ENCODE data around the gene NECAB3.
"Not testable (repeated sequence)": the region's sequence is repeated elsewhere in the genome, so short reads cannot be mapped to it uniquely, and the experiment has no call there.

Gene NECAB3

GRCh38 chr20:33650111-33650752, 24.0 kb downstream of the NECAB3 start:
- DNase-seq (ENCODE audit: low read depth, low spot score) = no peak

DNA sequence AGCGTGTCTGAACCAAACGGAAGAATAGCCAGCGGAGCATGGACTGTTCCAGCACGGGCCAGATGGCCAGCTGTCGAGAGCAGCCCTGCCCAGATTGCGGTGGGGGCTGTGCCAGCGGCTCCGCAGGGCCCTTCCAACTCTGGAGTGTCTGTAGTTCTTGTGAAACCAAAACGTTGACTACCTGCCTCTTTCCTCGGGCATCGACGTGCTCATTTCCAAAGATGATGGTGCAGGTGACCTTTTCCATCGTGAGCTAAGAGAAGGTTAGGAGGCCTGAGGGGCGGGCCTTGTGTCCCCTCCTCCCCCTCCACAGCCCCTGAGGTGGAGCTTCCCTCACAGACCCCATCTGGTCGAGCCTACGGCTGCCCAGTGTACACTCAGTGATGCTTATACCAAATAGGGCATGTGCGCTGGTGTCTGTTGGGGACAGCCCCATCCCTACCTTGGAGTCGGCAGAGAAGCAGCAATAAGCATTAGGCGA, 25.0 kb downstream of the NECAB3 start:
- DNase-seq (ENCODE audit: low read depth, low spot score) = no peak

DNA sequence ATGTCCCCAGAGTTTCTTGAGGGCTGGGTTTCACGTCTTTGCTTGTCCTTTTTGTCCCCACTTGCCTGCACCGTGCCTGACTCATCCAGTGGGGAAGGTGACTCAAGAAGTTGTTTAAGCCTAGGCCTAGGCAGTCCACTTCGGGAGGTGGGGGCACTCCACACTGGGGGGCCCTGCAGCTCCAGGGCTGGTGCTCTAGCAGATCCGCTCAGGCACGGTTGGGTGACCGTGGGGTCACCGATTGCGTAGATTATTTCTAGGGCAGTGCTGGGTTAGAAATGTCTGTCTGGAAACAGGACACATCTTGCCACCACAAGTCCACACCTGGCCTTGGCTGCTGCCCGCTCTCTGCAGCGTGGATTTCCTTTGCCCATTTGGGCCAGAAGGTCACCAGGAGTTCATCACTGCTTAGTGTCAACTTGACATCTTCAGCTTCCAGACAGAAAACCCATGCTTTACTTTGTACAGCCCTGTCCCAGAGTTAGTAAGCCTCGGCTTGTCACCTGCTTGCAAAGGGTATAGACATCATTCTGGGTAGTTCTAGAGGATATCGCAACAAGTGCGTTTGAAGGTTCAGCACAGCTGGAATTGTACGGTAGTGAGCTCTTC, 25.7 kb downstream of the NECAB3 start:
- no peak for DNase-seq (ENCODE audit: low read depth, low spot score)

DNA sequence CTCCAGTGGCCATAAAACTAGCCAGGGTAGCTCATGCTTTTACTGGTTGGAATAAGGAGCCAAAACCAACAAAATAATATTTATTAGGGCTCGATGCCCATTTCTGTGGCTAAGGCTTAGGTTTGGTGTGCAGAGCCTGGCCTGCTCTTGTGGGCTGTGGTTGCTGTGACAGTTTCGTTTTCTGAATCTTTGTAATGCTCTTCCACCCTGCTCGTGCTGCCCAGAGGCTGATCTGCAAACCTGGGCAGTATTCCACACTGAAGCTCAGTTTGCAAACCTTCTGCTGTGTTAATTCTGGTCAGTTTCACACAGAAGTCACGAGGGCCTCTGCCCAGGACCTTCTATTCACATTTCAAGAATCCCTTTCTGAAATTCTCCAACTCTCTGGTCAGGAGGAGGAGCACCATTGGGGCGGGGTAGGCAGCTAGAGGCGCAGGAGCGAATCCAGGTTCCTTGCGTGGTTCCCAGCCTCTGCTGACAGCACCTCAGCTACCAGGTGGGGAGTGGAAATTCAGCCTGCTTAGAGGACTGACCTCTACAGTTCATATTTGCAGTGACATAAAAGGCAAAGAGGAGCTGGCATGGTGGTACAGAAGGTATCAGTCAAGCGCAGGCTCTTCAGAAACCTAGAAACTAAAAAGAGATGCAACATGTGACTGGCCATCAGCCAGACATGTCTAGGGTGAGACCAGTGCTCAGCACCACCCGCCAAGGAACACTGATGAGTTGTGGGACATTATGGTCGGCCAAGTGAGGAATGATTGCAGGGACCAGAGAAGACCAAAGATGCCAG, 26.4 kb downstream of the NECAB3 start:
- peak; percentile 73 for DNase-seq (ENCODE audit: low read depth, low spot score)

- DNase-seq (ENCODE audit: low read depth, low spot score) = not testable (repeated sequence)
Measured at GRCh38 chr20:33646959-33647602, 27.1 kb downstream of the NECAB3 start.

DNA sequence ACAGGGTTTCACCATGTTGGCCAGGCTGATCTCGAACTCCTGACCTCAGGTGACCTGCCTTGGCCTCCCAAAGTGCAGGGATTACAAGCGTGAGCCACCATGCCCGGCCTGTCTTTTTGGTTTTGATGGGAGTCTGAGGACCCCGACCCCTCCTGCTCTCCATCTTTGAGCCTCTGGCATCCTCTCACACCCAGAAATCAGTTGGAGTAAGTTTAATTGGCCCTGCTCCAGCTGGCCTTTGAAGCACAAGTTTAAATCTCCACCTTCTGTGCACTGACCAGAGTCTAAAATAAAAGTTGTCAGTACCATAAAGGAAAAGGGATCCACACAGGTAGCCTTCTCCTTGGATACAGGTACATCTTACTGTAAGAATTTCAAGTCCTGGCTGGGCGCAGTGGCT, 28.0 kb downstream of the NECAB3 start:
- DNase-seq (ENCODE audit: low read depth, low spot score) = no peak

- no peak for DNase-seq (ENCODE audit: low read depth, low spot score)
Measured at GRCh38 chr20:33645396-33645795, 28.8 kb downstream of the NECAB3 start.

GRCh38 chr20:33645072-33645358, 29.2 kb downstream of the NECAB3 start:
- DNase-seq (ENCODE audit: low read depth, low spot score) = no peak

DNA sequence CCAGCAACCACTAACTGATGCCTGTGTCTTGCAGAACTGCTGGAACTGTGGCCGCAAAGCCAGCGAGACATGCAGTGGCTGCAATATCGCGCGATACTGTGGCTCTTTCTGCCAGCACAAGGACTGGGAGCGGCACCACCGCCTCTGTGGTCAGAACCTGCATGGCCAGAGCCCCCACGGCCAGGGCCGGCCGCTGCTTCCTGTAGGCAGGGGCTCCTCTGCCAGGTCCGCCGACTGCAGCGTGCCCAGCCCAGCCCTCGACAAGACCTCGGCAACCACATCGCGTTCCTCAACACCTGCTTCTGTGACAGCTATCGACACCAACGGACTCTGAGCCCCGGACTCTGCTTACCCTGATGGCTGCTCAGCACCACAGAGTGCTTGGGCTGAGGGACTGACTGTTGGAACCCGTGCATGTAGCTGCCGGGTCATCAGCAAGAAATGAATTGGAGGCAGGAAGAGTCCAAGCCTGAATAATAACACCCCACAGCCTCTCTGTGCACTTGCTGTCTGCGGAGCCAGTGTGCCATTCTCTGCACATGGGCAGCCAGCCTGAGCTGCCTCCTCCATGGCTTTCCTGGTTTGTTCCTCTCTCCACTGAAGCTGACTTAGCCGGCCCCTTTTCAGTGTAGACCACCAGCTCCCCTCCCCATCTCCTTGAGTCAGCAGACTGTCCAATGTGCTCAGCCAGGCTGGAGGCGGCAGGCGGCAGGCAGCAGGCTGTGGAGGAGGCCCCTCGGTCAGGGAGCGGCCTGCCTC, 29.7 kb downstream of the NECAB3 start:
- no peak for DNase-seq (ENCODE audit: low read depth, low spot score)

DNA sequence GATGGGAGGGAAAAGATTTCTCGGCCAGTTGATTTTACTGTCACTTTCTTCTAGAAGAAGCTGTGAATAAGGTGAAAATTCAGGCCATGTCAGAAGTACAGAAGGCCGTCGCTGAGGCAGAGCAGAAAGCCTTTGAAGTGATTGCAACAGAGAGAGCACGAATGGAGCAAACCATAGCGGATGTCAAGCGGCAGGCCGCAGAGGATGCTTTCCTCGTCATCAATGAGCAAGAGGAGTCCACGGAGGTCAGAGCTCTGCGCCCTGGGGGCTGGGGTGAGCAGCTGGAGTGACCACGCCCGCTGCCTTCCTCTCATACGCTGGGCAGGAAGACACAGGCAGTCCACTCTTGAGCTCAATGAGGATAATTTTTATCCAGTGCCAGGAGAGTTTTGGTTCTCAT, 33.9 kb downstream of the NECAB3 start:
- DNase-seq (ENCODE audit: low read depth, low spot score) = no peak

DNA sequence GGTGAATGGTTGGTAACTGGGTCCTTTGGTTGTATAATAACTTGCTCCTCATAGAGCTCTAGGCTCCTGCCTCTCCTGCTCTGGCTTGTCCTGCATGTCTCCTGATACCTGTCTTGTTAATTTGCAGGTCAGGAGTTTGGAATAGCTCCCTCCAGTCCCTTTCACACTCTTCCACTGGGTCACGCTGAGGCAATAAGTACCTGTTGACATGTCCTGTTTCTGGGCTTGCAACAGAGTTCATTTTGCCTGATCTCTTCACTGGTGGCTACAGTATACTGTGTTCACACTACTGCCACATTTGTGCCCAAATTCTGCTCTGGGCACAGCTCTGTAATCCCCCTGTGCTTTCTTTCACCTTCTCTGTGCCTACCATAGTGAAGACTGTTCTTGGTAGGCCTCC, 37.5 kb downstream of the NECAB3 start:
- DNase-seq (ENCODE audit: low read depth, low spot score) = no peak

DNA sequence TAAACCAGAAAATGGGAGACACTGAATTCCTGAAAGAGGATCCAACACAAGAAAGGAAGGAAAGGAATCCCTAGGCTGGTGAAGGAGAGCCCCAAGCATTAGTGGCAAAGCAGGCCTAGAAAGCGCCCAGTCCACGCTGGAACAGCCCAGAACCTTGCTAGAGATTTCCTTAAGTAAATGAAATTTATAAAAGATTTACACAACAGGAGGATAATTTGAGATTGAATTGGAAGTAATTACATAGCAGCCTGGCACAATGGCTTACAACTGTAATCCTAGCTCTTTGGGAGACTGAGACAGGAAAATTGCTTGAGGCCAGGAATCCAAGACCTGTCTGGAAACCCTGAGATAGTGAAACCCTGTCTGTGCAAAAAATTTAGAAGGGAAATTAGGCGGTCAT, 38.9 kb downstream of the NECAB3 start:
- no peak for DNase-seq (ENCODE audit: low read depth, low spot score)

DNA sequence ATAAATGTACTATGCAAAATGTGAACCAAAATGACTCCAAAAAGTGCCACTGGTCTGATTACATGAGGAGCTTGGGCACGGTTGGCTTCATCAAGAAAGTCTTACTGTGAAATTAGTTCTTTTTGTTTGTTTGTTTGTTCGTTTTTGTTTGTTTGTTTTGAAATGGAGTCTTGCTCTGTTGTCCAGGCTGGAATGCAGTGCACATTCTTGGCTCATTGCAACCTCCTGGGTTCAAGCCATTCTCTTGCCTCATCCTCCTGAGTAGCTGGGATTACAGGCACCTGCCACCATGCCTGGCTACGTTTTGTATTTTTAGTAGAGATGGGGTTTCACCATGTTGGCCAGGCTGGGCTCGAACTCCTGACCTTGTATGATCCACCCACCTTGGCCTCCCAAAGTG, 42.3 kb downstream of the NECAB3 start:
- not testable (repeated sequence) for DNase-seq (ENCODE audit: low read depth, low spot score)

DNA sequence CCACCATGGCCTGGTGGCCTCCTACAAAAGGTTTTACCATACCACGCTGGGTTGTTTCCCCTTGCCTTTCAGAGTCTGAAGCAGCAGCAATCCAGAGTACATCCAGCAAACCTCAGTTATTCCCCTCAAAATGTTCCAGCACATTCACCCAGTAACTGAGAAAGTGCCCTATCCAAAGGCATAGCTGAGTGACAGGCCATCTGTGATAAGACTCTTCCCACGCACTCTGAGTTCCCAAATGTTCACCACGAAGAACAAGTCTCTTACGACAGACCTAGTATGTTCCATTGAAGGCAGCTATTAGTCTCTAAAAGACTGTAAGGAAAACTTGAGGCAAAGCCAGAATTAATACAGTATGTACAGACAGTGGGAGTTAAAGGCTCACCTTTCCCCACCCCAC, 43.7 kb downstream of the NECAB3 start:
- no peak for DNase-seq (ENCODE audit: low read depth, low spot score)

- no peak for DNase-seq (ENCODE audit: low read depth, low spot score)
Measured at GRCh38 chr20:33629979-33630378, 44.2 kb downstream of the NECAB3 start.

DNA sequence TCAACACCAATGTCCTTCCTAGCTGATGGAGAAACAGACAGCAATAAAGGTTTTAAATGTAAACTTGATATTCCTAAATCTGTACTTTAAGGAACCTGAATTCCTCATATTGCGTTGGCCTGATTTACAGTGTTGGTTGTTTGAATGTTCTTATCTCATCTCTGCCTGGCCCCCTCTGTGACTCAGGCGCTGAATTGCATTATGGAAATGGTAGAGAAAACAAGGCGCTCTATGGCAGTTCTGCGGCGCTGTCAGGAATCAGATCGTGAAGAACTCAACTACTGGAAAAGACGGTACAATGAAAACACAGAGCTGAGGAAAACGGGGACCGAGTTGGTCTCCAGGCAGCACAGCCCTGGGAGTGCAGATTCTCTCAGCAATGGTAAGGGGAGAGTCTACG, 44.7 kb downstream of the NECAB3 start:
- DNase-seq (ENCODE audit: low read depth, low spot score) = no peak

DNA sequence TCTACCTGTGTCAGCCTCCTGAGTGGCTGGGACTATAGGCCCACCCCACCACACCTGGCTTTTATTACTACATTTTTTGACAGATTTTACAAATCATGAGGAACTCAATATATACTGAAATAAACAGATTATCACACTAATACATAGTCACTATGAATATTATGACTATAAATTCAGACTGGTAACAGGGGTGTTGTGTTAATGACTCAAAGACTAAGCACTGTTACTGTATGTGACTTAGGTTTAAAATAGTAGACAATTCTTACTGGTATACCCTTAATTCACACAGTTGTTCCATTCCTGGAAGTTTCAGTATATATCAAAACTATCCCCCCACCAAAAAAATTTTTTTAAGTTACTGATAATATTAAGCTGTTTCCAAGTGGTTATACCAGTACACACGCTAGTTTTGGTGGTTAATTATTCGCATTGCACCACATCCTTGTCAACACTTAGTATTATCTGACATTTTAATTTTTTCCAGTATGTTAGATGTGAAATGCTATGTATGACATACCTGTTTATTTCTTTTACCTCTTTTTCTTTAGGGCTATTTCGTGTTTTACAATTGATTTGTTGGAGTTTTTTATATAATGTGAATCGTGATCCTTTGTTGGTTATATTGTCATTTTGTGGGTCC, 46.5 kb downstream of the NECAB3 start:
- no peak for DNase-seq (ENCODE audit: low read depth, low spot score)

- no peak for DNase-seq (ENCODE audit: low read depth, low spot score)
Measured at GRCh38 chr20:33626190-33626589, 48.0 kb downstream of the NECAB3 start.

- no peak for DNase-seq (ENCODE audit: low read depth, low spot score)
Measured at GRCh38 chr20:33624399-33624798, 49.8 kb downstream of the NECAB3 start.

DNA sequence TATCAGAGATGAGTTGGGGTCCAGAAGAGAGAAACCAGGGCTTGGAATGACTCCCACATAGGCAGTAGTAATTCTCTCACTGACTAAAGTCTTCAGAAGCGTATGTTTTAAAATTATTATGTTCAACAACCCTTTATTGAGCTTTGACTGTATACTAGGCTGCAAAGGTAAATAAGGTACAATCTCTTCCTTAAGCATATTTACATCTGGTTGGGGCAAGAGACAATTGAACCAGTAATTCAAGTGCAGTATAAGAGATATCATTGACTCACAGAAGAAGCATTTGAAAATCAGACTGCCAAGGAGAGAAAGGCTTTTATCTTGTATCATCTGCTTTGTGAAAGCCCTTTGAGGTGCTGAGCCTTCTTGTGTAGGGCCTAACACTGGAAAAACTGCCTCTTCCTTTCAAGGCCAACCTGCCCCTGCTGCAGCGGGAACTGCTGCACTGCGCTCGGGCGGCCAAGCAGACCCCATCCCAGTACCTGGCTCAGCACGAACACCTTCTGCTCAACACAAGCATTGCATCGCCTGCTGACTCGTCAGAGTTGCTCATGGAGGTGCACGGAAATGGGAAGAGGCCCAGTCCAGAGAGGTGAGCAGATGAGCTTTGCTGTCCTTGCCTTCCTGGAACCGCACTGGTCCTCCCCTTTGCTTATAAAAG, 51.4 kb downstream of the NECAB3 start:
- no peak for DNase-seq (ENCODE audit: low read depth, low spot score)

Measured in smooth muscle cell of the brain vasculature (primary cell).